CD1c-positive myeloid dendritic cell (primary cell): ENCODE data around the gene CIRBP.

Experiments used
- DNase-seq: peaks from one replicate; pipeline ENCODE4 v3.0.0-alpha.2; 2016; ENCODE audit errors: extremely low spot score

CIRBP gene

DNA sequence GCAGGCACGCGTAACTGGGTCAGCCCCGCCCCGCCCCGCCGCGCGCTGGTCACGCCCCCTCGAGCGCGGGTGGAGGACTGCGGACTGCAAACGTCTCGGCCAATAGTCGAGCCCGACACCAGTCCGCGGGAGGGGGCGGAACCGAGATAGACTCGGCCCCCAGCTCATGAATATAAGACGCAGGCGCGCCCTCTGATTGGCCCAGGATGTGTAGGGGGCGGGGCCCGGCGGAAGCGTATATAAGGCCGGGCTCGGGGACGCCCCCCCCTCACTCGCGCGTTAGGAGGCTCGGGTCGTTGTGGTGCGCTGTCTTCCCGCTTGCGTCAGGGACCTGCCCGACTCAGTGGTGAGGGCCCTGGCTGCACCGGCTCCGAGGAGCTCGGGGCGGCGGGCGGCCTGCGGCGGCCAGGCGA, at the start of gene CIRBP:
TSS of gene CIRBP (plus strand) at position 268 of the 413 bp plus-strand sequence. CDS start 1,602 bp downstream, outside the sequence.
- DNase-seq, result peak; percentile 99

DNA sequence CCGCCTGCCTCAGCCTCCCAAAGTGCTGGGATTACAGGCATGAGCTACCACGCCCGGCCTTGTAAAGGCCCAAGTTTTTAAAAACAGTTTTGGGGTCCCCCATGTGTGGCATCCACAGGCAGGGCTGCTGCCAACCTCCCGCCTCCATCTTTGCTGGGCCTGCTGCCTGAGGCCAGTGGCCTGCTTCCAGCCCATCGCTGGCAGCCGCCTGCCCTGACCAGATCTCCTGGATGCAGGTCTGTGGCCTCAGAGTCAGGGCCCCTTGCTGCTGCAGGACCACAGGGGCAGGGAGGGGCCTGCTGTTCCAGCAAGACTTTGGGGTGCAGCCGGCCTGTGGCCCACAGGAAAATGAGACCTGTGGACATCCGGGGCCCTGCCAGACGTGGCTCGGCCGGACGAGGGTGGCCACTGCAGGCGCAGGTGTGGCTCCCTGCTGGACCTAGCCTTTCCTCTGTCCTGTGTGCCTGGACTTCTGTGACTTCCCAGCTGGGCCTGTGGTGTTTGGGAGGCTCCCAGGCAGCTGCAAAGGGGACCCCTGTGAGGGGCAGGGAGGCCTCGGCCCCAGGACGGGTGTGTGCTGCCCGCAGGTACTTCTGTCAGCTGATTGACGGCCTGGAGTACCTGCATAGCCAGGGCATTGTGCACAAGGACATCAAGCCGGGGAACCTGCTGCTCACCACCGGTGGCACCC, 49.2 kb upstream of the CIRBP start:
- no peak for DNase-seq

GRCh38 chr19:1220477-1220930, 48.6 kb upstream of the CIRBP start:
- DNase-seq, result no peak

DNA sequence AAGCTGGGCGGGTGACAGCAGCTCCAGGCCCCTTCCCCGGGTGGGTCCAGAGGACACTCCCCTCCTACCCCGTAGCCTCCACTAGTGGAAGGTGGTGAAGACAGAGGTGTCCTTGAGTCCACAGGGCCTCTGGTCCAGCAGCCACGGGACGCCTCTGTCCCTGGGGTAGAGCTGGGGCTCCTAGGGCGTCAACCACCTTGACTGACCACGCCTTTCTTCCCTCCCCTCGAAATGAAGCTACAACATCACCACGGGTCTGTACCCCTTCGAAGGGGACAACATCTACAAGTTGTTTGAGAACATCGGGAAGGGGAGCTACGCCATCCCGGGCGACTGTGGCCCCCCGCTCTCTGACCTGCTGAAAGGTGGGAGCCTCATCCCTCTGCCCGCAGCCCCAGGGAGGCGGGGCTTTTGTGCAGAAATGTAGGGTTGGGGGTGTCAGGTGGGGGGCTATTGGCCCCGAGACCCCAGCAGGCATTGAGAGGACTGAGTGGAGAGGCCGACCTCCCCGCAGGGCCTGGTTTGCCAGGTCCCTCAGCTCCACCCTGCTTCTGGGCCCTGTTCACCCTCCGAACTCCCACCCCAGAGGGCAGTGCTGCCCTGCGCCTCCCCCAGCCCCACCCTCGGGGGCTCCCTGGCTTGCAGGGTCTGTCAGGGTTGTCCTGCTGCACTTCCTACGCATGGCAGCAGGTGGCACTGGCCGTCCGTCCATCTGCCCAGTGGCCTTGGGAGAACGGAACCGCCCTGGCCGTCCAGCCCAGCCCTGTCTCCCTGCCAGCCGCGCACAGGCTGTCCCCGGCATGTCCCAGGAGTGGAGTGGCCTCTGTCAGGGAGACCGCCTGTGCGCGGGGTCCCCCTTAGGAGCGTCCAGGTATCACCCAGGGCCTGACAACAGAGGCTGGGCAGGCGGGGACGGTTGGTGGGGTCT, 47.9 kb upstream of the CIRBP start:
- peak; percentile 47 for DNase-seq

DNA sequence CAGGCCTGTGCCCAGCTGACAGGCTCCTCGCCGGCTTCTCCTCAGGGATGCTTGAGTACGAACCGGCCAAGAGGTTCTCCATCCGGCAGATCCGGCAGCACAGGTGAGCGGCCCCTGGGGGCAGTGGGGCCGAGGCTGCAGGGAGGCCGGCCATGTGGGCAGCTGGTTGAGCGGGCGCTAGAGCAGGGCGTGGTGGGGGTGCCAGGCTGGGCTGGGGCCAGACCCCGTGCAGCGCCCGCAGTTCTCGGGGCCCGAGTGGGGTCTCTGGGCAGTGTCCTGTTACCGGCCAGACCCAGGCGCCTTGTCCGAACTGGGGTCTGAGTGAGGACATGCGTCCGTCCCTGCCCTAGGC, 47.3 kb upstream of the CIRBP start:
- no peak for DNase-seq

- DNase-seq, result no peak
These were observed 46.7 kb upstream of the CIRBP start for GRCh38 chr19:1222394-1222793.

DNA sequence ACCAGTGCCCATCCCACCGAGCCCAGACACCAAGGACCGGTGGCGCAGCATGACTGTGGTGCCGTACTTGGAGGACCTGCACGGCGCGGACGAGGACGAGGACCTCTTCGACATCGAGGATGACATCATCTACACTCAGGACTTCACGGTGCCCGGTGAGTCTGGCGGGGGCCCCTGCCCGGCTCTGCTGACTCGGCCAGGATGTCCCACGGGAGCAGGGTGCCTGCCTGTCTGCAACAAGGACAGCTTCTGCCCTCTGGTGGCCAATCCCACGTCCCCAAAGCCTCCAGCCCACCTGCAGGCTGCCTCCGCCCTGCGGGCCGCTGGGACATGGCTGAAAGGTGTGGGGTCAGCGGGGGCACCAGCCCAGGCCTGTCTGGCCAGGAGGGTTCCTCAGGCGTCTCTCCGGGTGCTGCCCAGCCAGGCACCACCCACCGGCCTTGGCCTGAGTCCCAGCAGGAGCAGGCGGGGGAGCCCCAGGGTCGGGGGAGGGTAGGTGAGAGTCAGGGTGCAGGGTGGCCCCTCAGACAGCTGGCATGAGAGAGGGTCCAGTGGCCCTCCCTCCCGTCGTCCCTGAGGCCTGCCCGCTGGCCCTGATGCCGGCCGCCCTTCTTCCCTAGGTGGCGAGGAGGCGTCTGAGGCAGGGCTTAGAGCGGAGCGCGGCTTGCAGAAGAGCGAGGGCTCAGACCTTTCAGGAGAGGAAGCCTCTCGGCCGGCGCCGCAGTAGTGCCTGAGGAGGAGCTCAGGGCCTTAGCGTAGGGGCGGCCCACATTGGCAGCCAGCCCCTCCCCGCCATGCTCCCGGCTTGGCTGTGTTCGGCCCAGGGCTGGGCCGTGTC, 45.9 kb upstream of the CIRBP start:
- DNase-seq, result no peak

- DNase-seq, result no peak
These were observed 44.9 kb upstream of the CIRBP start for GRCh38 chr19:1224047-1224825.

- no peak for DNase-seq
These were observed 44.3 kb upstream of the CIRBP start for GRCh38 chr19:1224847-1225246.

GRCh38 chr19:1225440-1226226, 43.5 kb upstream of the CIRBP start:
- peak; percentile 46 for DNase-seq

DNA sequence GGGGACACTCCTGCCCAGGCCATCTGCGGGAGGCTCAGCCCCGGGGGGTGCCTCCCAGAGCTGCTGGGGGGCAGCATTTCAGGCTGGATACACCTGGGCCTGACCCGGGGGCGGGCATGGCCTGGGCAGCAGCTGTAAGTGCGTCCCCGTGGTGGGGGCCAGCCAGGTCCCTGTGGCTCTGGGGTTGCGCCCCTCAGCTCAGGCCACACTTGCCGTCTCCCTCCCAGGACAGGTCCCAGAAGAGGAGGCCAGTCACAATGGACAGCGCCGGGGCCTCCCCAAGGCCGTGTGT, 43.0 kb upstream of the CIRBP start:
- DNase-seq, result no peak

DNA sequence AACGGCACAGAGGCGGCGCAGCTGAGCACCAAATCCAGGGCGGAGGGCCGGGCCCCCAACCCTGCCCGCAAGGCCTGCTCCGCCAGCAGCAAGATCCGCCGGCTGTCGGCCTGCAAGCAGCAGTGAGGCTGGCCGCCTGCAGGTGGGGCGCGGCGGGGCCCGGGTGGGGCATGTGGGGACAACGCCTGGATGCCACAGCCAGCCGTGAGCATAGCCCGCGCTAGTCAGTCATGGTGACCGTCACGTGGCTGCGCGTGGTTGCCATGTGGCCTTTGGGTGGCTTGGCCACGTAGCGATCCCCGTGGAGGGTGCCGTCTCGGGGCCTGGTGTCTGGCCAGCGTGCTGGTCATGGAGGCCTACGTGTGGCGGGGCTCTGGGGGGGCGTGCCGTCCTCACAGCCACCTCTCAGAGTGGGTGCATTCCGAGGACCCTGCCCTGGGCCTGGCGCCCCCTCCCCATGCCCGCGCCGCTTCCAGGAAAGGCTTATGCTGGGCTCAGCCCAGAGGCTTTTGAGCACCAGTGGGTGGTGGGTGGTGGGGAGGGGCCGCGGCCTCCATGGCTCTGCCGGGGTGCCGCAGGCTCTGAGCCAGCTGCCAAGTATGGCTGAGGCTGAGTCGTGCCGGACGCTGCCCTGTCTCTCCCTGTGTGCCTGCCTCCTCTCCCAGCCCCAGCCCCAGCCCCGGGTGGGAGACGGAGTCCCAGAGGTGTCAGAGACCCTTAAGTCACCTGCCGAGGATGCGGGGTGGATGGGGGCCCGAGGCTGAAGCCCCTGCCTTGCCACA, 42.4 kb upstream of the CIRBP start:
- DNase-seq, result no peak

DNA sequence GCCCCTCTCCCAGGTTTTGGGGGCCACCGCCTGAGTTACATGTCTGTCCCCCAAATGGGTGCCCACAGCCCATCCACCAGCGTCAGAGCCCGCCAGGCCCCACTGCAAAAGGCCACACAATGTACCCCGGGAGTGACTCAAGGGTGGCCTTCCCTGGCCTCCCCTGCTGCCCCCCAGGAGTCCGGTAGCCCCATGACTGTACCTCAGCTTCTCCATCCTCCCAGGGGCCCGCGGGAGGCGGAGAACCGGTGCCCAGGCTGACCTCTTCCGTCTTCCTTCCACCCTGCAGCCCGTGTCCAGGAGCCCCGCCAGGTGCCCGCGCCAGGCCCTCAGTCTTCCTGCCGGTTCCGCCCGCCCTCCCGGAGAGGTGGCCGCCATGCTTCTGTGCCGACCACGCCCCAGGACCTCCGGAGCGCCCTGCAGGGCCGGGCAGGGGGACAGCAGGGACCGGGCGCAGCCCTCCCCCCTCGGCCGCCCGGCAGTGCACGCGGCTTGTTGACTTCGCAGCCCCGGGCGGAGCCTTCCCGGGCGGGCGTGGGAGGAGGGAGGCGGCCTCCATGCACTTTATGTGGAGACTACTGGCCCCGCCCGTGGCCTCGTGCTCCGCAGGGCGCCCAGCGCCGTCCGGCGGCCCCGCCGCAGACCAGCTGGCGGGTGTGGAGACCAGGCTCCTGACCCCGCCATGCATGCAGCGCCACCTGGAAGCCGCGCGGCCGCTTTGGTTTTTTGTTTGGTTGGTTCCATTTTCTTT, 41.7 kb upstream of the CIRBP start:
- no peak for DNase-seq

- DNase-seq, result no peak
These were observed 40.8 kb upstream of the CIRBP start for GRCh38 chr19:1228161-1228957.

- no peak for DNase-seq
These were observed 39.8 kb upstream of the CIRBP start for GRCh38 chr19:1229056-1229923.

GRCh38 chr19:1229924-1230782, 39.0 kb upstream of the CIRBP start:
- no peak for DNase-seq
